Measurements from ENCODE around the gene ARRDC3.
A peak's percentile ranks its signal among the peaks of the same experiment; 100 is the strongest.
"Not testable (repeated sequence)": the region's sequence is repeated elsewhere in the genome, so short reads cannot be mapped to it uniquely, and the experiment has no call there.

The ARRDC3 gene

GRCh38 chr5:91357806-91358205, 25.3 kb downstream of the ARRDC3 start:
- DNase-seq = no peak

GRCh38 chr5:91357012-91357634, 26.0 kb downstream of the ARRDC3 start:
- DNase-seq = no peak

DNA sequence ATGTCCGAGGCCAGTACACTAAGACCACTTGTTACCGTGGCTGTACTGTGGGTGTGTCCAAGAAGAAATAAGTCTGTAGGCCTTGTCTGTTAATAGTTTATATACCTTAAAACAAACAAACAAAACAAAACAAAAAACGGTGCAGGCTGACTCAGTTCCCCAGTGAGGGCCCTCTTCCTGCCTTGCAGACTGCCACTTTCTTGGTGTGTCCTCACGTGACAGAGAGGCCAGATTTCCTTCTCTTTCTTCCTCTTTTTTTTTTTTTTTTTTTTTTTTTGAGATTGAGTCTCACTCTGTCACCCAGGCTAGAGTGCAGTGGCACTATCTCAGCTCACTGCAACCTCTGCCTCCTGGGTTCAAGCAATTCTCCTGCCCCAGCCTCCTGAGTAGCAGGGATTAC, 28.2 kb downstream of the ARRDC3 start:
- DNase-seq = peak; percentile 2

GRCh38 chr5:91352831-91353695, 30.1 kb downstream of the ARRDC3 start:
- no peak for DNase-seq

DNA sequence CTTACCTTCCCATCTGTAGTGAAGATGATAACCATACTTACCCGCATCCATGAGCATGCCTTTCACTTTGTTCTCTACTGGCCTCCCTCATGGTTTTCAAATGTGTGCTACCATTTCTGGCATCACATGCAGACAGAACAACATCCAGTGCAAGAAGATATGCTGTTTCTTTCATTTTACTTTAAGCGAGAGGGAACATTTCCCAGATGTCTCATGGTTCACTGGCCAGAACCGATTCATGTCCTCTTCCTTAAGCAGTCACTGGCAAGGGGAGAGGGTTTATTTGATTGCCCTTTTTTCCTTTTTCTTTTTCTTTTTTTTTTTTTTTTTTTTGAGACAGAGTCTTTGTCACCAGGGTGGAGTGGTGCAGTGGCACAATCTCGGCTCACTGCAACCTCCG, 37.7 kb downstream of the ARRDC3 start:
- DNase-seq = no peak

GRCh38 chr5:91344661-91345200, 38.4 kb downstream of the ARRDC3 start:
- not testable (repeated sequence) for DNase-seq

DNA sequence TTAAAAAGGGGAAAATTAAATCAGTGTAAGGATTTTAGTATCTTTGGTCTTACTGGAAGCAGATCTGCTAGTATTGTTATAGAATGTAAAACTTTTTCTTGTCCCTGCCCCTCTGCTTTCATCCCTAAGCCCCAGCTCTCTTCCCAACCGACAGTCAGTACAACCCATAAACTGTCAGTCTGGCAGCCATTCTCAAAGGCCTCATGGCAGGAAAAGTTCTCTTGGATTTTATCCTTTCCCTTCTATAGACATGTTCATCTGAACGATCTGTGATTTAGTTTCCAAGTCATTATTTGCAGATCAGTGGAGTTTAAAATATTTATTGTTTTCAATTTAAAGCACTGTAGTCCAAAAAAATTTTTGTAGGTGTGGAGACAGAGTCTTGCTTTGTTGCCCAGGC, 39.2 kb downstream of the ARRDC3 start:
- no peak for DNase-seq

GRCh38 chr5:91342931-91343330, 40.2 kb downstream of the ARRDC3 start:
- not testable (repeated sequence) for DNase-seq

DNA sequence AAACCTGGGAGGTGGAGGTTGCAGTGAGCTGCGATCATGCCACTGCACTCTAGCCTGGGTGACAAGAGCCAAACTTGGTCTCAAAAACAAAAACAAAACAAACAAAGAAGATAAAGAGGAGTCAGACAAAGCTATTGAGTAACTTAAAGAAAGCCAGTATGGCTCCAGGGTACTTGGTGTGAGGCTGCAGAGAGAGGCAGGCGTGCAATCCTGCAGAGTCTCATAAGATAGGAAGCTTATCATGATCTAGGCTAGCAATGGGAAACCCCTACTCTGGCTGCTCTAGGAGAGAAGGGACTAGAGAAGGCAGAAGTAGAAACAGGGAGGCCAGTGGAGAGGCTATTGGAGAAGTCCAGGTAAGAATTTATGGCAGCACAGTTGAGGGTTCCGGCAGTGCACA, 42.0 kb downstream of the ARRDC3 start:
- no peak for DNase-seq

- DNase-seq = no peak
These were observed 42.6 kb downstream of the ARRDC3 start for GRCh38 chr5:91340532-91340931.

GRCh38 chr5:91339063-91339705, 43.9 kb downstream of the ARRDC3 start:
- no peak for DNase-seq

GRCh38 chr5:91332267-91333045, 50.7 kb downstream of the ARRDC3 start:
- no peak for DNase-seq

- DNase-seq = no peak
These were observed 51.4 kb downstream of the ARRDC3 start for GRCh38 chr5:91331705-91332104.

DNA sequence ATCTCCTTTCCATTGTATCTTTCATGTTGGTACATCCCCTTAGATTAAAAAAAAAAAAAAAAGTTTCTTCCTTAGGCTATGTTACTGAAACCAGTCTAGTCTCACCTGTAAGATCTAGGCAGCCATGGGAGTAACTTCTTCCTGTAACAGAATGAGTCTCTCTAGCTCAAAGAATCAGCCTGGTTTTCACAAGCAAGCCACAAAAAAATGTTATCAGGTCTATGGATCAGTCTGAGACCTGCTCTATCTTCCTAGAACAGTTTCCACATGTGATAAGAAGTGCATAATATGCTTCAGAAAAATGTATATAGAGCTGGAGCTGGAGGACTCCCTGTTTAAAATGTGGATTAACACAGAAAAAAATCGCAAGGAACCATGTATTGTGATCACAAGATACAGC, 53.8 kb downstream of the ARRDC3 start:
- no peak for DNase-seq

- DNase-seq = no peak
These were observed 54.4 kb downstream of the ARRDC3 start for GRCh38 chr5:91328743-91329142.

DNA sequence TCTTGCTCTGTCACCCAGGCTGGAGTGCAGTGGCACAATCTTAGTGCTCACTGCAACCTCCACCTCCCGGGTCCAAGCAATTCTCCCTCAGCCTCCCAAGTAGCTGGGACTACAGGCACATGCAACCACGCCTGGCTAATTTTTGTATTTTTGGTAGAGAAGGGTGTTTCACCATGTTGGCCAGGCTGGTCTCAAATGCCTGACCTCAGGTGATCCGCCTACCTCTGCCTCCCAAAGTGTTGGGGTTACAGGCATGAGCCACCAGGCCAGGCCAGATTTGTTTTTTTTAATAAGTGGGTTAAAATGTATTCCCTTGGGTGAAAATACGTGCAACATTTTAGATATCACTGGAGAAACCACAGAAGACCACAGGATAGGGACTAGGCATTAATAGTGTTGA, 60.1 kb downstream of the ARRDC3 start:
- DNase-seq = not testable (repeated sequence)

GRCh38 chr5:91319667-91320066, 63.5 kb downstream of the ARRDC3 start:
- no peak for DNase-seq

- DNase-seq = no peak
These were observed 64.4 kb downstream of the ARRDC3 start for GRCh38 chr5:91318724-91319123.
